HG02938 (cell line): ENCODE data around the gene C1GALT1.
"Not testable (repeated sequence)": the region's sequence is repeated elsewhere in the genome, so short reads cannot be mapped to it uniquely, and the experiment has no call there.

Experiments used
- ATAC-seq: cut with Tn5 transposase; IDR thresholded peaks from one replicate; pipeline ENCODE4 v1.9.1; 2021; ENCODE audit warnings: mild to moderate bottlenecking, moderate library complexity; ENCODE audit not compliant: unreplicated experiment

Gene C1GALT1

GRCh38 chr7:7199592-7199991, 17.2 kb downstream of the C1GALT1 start:
- not testable (repeated sequence) for ATAC-seq

GRCh38 chr7:7200255-7200654, 17.9 kb downstream of the C1GALT1 start:
- ATAC-seq: not testable (repeated sequence)

GRCh38 chr7:7201578-7202374, 19.4 kb downstream of the C1GALT1 start:
- ATAC-seq: peak; percentile 95

- no peak for ATAC-seq
These were observed 20.0 kb downstream of the C1GALT1 start for GRCh38 chr7:7202375-7202720.

- ATAC-seq: no peak
These were observed 21.6 kb downstream of the C1GALT1 start for GRCh38 chr7:7203813-7204575.

GRCh38 chr7:7207876-7208275, 25.5 kb downstream of the C1GALT1 start:
- ATAC-seq: no peak

GRCh38 chr7:7208520-7208919, 26.2 kb downstream of the C1GALT1 start:
- no peak for ATAC-seq

- ATAC-seq: no peak
These were observed 27.2 kb downstream of the C1GALT1 start for GRCh38 chr7:7209412-7210050.

GRCh38 chr7:7210475-7211237, 28.3 kb downstream of the C1GALT1 start:
- no peak for ATAC-seq

- ATAC-seq: no peak
These were observed 30.3 kb downstream of the C1GALT1 start for GRCh38 chr7:7212612-7213011.

GRCh38 chr7:7214398-7215347, 32.3 kb downstream of the C1GALT1 start:
- ATAC-seq: no peak

GRCh38 chr7:7216279-7216678, 33.9 kb downstream of the C1GALT1 start:
- ATAC-seq: no peak

- ATAC-seq: no peak
These were observed 36.9 kb downstream of the C1GALT1 start for GRCh38 chr7:7219216-7219615.

- no peak for ATAC-seq
These were observed 38.5 kb downstream of the C1GALT1 start for GRCh38 chr7:7220821-7221220.

- ATAC-seq: no peak
These were observed 39.3 kb downstream of the C1GALT1 start for GRCh38 chr7:7221599-7222038.

- no peak for ATAC-seq
These were observed 40.9 kb downstream of the C1GALT1 start for GRCh38 chr7:7223250-7223649.

GRCh38 chr7:7226407-7226806, 44.1 kb downstream of the C1GALT1 start:
- ATAC-seq: no peak

- ATAC-seq: no peak
These were observed 46.1 kb downstream of the C1GALT1 start for GRCh38 chr7:7228472-7228871.

- no peak for ATAC-seq
These were observed 46.6 kb downstream of the C1GALT1 start for GRCh38 chr7:7228967-7229366.

- ATAC-seq: no peak
These were observed 48.7 kb downstream of the C1GALT1 start for GRCh38 chr7:7231000-7231399.
